GM19463 (cell line): ENCODE results near the gene CXorf51A.
"Not testable (repeated sequence)": the region's sequence is repeated elsewhere in the genome, so short reads cannot be mapped to it uniquely, and the experiment has no call there.

Source experiments
- ATAC-seq: cut with Tn5 transposase; IDR thresholded peaks from one replicate; pipeline ENCODE4 v1.9.1; 2021; ENCODE audit warnings: mild to moderate bottlenecking, moderate library complexity; ENCODE audit not compliant: unreplicated experiment

The CXorf51A gene

GRCh38 chrX:146814644-146815043 is at the start of gene CXorf51A:
TSS of gene CXorf51A (minus strand) at chrX:146814744. CDS start at chrX:146814723, 21 bp downstream.
- ATAC-seq: not testable (repeated sequence)

GRCh38 chrX:146863566-146863965 is 49.0 kb upstream of the CXorf51A start:
- no peak for ATAC-seq

- no peak for ATAC-seq
Observed at GRCh38 chrX:146854281-146854680, 39.7 kb upstream of the CXorf51A start.

GRCh38 chrX:146831994-146832393 is 17.4 kb upstream of the CXorf51A start:
- ATAC-seq: no peak

GRCh38 chrX:146809471-146809870 is 5.1 kb downstream of the CXorf51A start, which contains the start of gene CXorf51B:
TSS of gene CXorf51B (plus strand) at chrX:146809771. CDS start at chrX:146809792, 21 bp downstream.
- ATAC-seq: not testable (repeated sequence)
